Neural progenitor cell (in vitro differentiated cells): ENCODE results near the gene MVK. TPM values are rescaled to one million over a fixed set of nuclear protein-coding genes. Genes with fewer than 3 reads are reported as not detected.
A peak's percentile ranks its signal among the peaks of the same experiment; 100 is the strongest.

ENCODE experiments used
- DNase-seq: peaks from one replicate; pipeline ENCODE4 v3.0.0-alpha.2; 2016; ENCODE audit warnings: low spot score
- H2AFZ ChIP-seq: fragments of 200-600 bp; sonication (generic); replicated peaks from 2 replicates; pipeline ENCODE4 v1.6.1; 2016; ENCODE audit warnings: antibody characterized with exemption
- H3F3A ChIP-seq: fragments of 200-600 bp; sonication (generic); 2 replicates; pipeline ENCODE4 v1.6.1; 2016; ENCODE audit warnings: antibody characterized with exemption, low read depth
- H3K27ac ChIP-seq: fragments of 200-600 bp; sonication (generic); 2 replicates; pipeline ENCODE4 v1.5.1; 2016; ENCODE audit warnings: mild to moderate bottlenecking
- H3K27me3 ChIP-seq: fragments of 200-600 bp; sonication (generic); 2 replicates; pipeline ENCODE4 v1.6.1; 2016; ENCODE audit warnings: mild to moderate bottlenecking, moderate library complexity
- H3K36me3 ChIP-seq: fragments of 200-600 bp; sonication (generic); 2 replicates; pipeline ENCODE4 v1.5.1; 2016
- H3K4me1 ChIP-seq: fragments of 200-600 bp; sonication (generic); 2 replicates; pipeline ENCODE4 v1.6.1; 2016; ENCODE audit warnings: mixed run types
- H3K4me2 ChIP-seq: fragments of 200-600 bp; sonication (generic); 2 replicates; pipeline ENCODE4 v1.6.1; 2016
- H3K4me3 ChIP-seq: fragments of 200-600 bp; sonication (generic); 2 replicates; pipeline ENCODE4 v1.5.1; 2016
- H3K79me2 ChIP-seq: fragments of 200-600 bp; sonication (generic); 2 replicates; pipeline ENCODE4 v1.6.1; 2016; ENCODE audit warnings: low read depth
- H3K9ac ChIP-seq: fragments of 200-600 bp; sonication (generic); 2 replicates; pipeline ENCODE4 v1.6.1; 2016
- H3K9me3 ChIP-seq: fragments of 200-600 bp; sonication (generic); 2 replicates; pipeline ENCODE4 v1.5.1; 2016; ENCODE audit warnings: low read depth
- H4K20me1 ChIP-seq: fragments of 200-600 bp; sonication (generic); 2 replicates; pipeline ENCODE4 v1.6.1; 2016; ENCODE audit warnings: low read depth
- H3K27ac Mint-ChIP-seq: 3 replicates; pipeline ENCODE4 v1.8.0; 2021; ENCODE audit warnings: mixed read lengths
- H3K27me3 Mint-ChIP-seq: 2 replicates; pipeline ENCODE4 v1.8.0; 2022; ENCODE audit warnings: low read depth, mild to moderate bottlenecking, inconsistent platforms, moderate library complexity, mixed read lengths; ENCODE audit not compliant: insufficient read depth
- H3K36me3 Mint-ChIP-seq: 3 replicates; pipeline ENCODE4 v1.8.0; 2021; ENCODE audit warnings: mixed read lengths
- H3K4me1 Mint-ChIP-seq: 3 replicates; pipeline ENCODE4 v1.8.0; 2021; ENCODE audit warnings: mixed read lengths
- H3K4me3 Mint-ChIP-seq: 3 replicates; pipeline ENCODE4 v1.8.0; 2021; ENCODE audit warnings: mild to moderate bottlenecking, moderate library complexity, mixed read lengths
- H3K9me3 Mint-ChIP-seq: 3 replicates; pipeline ENCODE4 v1.8.0; 2020; ENCODE audit warnings: mixed read lengths
- CTCF ChIP-seq: fragments of 200-600 bp; sonication (generic); IDR thresholded peaks from 2 replicates; pipeline ENCODE4 v1.5.1; 2017; ENCODE audit warnings: antibody characterized with exemption, mild to moderate bottlenecking
- EZH2 ChIP-seq: fragments of 200-600 bp; sonication (generic); IDR thresholded peaks from 2 replicates; pipeline ENCODE4 v1.6.1; 2017; ENCODE audit warnings: antibody characterized with exemption, mild to moderate bottlenecking, moderate library complexity
- EZH2phosphoT487 ChIP-seq: fragments of 200-600 bp; sonication (generic); IDR thresholded peaks from 2 replicates; pipeline ENCODE4 v1.6.1; 2017; ENCODE audit warnings: antibody characterized with exemption
- total RNA-seq: library from RNA; depleted of rRNA; stranded (reverse); fragments of >200 nt; gene quantifications from 2 replicates; pipeline ENCODE4 v1.2.3, GENCODE V29; 2015; ENCODE audit warnings: low replicate concordance

Gene MVK
- total RNA-seq, 1 donor from 2014 or later: 8.3 TPM

DNA sequence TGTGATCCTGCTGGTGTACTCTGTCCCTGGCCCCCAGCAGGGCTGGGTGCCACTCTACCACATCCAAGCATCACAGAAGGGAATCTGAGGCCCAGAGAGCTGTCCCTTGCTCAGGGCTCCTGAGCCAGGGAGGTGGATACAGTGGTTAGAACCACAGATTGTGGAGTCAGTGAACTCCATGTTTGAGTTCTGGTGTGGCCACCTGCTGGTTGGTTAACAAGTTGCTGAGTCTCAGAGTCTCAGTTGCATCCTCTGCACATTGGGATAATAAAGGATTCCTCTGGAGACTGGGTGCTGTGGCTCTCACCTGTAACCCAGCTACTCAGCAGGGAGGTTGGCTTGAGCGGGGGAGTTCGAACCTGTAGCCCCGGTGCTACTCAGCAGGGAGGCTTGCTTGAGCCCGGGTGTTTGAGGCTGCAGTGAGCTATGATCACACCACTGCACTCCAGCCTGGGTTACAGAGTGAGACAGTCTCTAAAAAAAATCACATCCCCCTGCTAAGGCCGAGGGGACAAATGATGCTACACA, 39.4 kb downstream of the MVK start:
- H3F3A ChIP-seq: peaks cover 15% of the 10 kb centered on the region
- Mint-ChIP-seq H3K9me3 (no peaks in the 10 kb centered on the region), H3K27me3 (peaks cover 18% of the 10 kb centered on the region), H3K27ac (no peak overlapping the region), H3K36me3 (no peaks in the 10 kb centered on the region), H3K4me1 (peaks cover 15% of the 10 kb centered on the region), H3K4me3 (no peak overlapping the region)
- H3K4me2 ChIP-seq: peak overlapping the region; percentile 19
- H2AFZ ChIP-seq: no peak overlapping the region
- no peaks in the 10 kb centered on the region for H3K27me3 ChIP-seq
- H4K20me1 ChIP-seq: no peaks in the 10 kb centered on the region
- no peaks in the 10 kb centered on the region for H3K79me2 ChIP-seq
- no peak for DNase-seq
- no peaks in the 10 kb centered on the region for H3K9me3 ChIP-seq
- H3K36me3 ChIP-seq: no peaks in the 10 kb centered on the region
- no peak overlapping the region for H3K4me3 ChIP-seq
- TF ChIP-seq CTCF: peak; percentile 40
- TF ChIP-seq EZH2: no peak
- no peak for TF ChIP-seq EZH2phosphoT487
- peaks cover 38% of the 10 kb centered on the region for H3K4me1 ChIP-seq
- H3K27ac ChIP-seq: no peak overlapping the region
- no peak overlapping the region for H3K9ac ChIP-seq

GRCh38 chr12:109613649-109614455, 40.3 kb downstream of the MVK start:
- H3K4me2 ChIP-seq: peak overlapping the region; percentile 19
- no peaks in the 10 kb centered on the region for H3K9me3 ChIP-seq
- H4K20me1 ChIP-seq: no peaks in the 10 kb centered on the region
- H3K9ac ChIP-seq: no peak overlapping the region
- Mint-ChIP-seq H3K4me3 (no peak overlapping the region), H3K9me3 (no peaks in the 10 kb centered on the region), H3K27ac (no peak overlapping the region), H3K4me1 (peaks cover 17% of the 10 kb centered on the region), H3K36me3 (no peaks in the 10 kb centered on the region), H3K27me3 (peaks cover 15% of the 10 kb centered on the region)
- H3K36me3 ChIP-seq: no peaks in the 10 kb centered on the region
- TF ChIP-seq EZH2phosphoT487 (no peak), CTCF (no peak), EZH2 (no peak)
- H3K27ac ChIP-seq: no peak overlapping the region
- H2AFZ ChIP-seq: peak overlapping the region; percentile 28
- H3K79me2 ChIP-seq: no peaks in the 10 kb centered on the region
- no peak overlapping the region for H3K4me3 ChIP-seq
- DNase-seq: peak; percentile 60
- H3F3A ChIP-seq: peaks cover 9% of the 10 kb centered on the region
- no peaks in the 10 kb centered on the region for H3K27me3 ChIP-seq
- H3K4me1 ChIP-seq: peaks cover 36% of the 10 kb centered on the region

- H3K27me3 ChIP-seq: no peaks in the 10 kb centered on the region
- H3K9ac ChIP-seq: no peak overlapping the region
- H3F3A ChIP-seq: peaks cover 9% of the 10 kb centered on the region
- H3K27ac ChIP-seq: no peak overlapping the region
- no peaks in the 10 kb centered on the region for H3K79me2 ChIP-seq
- no peaks in the 10 kb centered on the region for H3K9me3 ChIP-seq
- Mint-ChIP-seq H3K27me3 (peaks cover 15% of the 10 kb centered on the region), H3K36me3 (no peaks in the 10 kb centered on the region), H3K9me3 (no peaks in the 10 kb centered on the region), H3K4me1 (peaks cover 19% of the 10 kb centered on the region), H3K4me3 (no peak overlapping the region), H3K27ac (no peak overlapping the region)
- H3K4me2 ChIP-seq: no peak overlapping the region
- no peak overlapping the region for H3K4me3 ChIP-seq
- no peak overlapping the region for H2AFZ ChIP-seq
- peaks cover 36% of the 10 kb centered on the region for H3K4me1 ChIP-seq
- H3K36me3 ChIP-seq: no peaks in the 10 kb centered on the region
- H4K20me1 ChIP-seq: no peaks in the 10 kb centered on the region
- DNase-seq: no peak
- TF ChIP-seq CTCF: no peak
- TF ChIP-seq EZH2: no peak
- TF ChIP-seq EZH2phosphoT487: no peak
Measured at GRCh38 chr12:109615556-109616229, 42.1 kb downstream of the MVK start.
